ENCODE data around the gene PEDS1.

DNA sequence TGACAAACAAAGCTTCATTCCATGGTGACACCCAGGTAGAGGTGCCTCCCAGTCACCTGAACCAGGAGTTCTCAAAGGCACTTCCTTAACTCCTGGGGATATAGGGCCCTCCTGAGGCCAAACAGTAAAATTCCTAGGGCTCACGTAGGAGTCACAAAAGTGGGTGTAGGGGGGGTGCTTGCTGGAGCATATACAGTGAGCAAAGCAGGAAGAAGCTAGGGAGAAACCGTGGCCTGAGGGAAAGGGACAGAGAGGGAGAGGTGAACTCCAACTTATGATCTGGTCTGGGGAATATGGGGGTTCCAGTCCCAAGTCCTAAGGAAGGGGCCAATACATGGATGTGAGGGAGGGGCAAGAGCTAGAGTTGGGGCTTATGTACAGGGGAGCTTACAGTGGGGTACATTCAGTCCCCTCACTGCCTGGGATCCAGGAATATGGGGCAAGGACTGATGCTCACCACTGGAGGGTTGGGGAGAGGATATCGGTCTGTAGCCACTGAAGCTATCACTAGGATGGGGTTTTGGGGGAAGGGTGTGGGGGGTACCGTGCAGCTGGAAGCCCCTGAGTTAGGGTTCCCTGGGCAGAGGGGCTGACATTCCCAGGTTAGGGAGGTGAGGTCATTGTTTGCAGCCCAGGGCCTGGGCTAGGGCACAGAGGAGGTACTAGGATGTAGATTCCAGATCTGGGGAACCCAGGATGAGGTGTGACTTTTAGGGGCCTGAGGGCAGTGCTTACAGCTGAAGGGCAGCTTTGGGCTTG is 950 bp downstream of the PEDS1 start:
- TF ChIP-seq, protein P1, sequence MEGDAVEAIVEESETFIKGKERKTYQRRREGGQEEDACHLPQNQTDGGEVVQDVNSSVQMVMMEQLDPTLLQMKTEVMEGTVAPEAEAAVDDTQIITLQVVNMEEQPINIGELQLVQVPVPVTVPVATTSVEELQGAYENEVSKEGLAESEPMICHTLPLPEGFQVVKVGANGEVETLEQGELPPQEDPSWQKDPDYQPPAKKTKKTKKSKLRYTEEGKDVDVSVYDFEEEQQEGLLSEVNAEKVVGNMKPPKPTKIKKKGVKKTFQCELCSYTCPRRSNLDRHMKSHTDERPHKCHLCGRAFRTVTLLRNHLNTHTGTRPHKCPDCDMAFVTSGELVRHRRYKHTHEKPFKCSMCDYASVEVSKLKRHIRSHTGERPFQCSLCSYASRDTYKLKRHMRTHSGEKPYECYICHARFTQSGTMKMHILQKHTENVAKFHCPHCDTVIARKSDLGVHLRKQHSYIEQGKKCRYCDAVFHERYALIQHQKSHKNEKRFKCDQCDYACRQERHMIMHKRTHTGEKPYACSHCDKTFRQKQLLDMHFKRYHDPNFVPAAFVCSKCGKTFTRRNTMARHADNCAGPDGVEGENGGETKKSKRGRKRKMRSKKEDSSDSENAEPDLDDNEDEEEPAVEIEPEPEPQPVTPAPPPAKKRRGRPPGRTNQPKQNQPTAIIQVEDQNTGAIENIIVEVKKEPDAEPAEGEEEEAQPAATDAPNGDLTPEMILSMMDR (IDR thresholded peaks at IDR 0.05): no peak
- TF ChIP-seq POLR2A (IDR thresholded peaks at IDR 0.05): no peak
- peak in 1 of 2 donors; percentile 50 for TF ChIP-seq POLR2AphosphoS5 (IDR thresholded peaks at IDR 0.05; ENCODE audit: insufficient read depth in 1 of 2, low read depth in 1 of 2)

Data from vagina (tissue), 2 donors.